NOMO-1 (cell line): Measurements from ENCODE around the gene ARMH3.

Source experiments
- DNase-seq, 2 experiments: peaks; one replicate each; lab custom pipeline; 2025; ENCODE audit not compliant: unreplicated experiment in 2 of 2; lab: John Stamatoyannopoulos, UW

ARMH3 gene

GRCh38 chr10:101952191-101952590, 103.8 kb downstream of the ARMH3 start:
- DNase-seq = peak in 1 of 2 experiments; percentile 25

GRCh38 chr10:101950213-101950612, 105.8 kb downstream of the ARMH3 start:
- DNase-seq = no peak

GRCh38 chr10:101941871-101942270, 114.1 kb downstream of the ARMH3 start:
- DNase-seq = no peak

- no peak for DNase-seq
Measured at GRCh38 chr10:101940916-101941315, 115.1 kb downstream of the ARMH3 start.

- no peak for DNase-seq
Measured at GRCh38 chr10:101939729-101940128, 116.2 kb downstream of the ARMH3 start.

- DNase-seq = peak; percentile 46 to 65
Measured at GRCh38 chr10:101939008-101939648, 116.8 kb downstream of the ARMH3 start.

- DNase-seq = peak; percentile 58 to 59
Measured at GRCh38 chr10:101938305-101939007, 117.5 kb downstream of the ARMH3 start.

GRCh38 chr10:101935431-101935830, 120.5 kb downstream of the ARMH3 start:
- DNase-seq = no peak

GRCh38 chr10:101934686-101935305, 121.2 kb downstream of the ARMH3 start:
- no peak for DNase-seq

GRCh38 chr10:101933976-101934375, 122.0 kb downstream of the ARMH3 start:
- no peak for DNase-seq

GRCh38 chr10:101932183-101932582, 123.8 kb downstream of the ARMH3 start:
- no peak for DNase-seq

- DNase-seq = no peak
Measured at GRCh38 chr10:101925027-101925426, 130.9 kb downstream of the ARMH3 start.

- no peak for DNase-seq
Measured at GRCh38 chr10:101923256-101923655, 132.7 kb downstream of the ARMH3 start.

GRCh38 chr10:101922846-101923245, 133.1 kb downstream of the ARMH3 start:
- DNase-seq = no peak

GRCh38 chr10:101920546-101920945, 135.4 kb downstream of the ARMH3 start:
- peak; percentile 55 to 81 for DNase-seq

GRCh38 chr10:101919026-101919770, 136.8 kb downstream of the ARMH3 start:
- no peak for DNase-seq

- no peak for DNase-seq
Measured at GRCh38 chr10:101912561-101913179, 143.3 kb downstream of the ARMH3 start.

- DNase-seq = peak in 1 of 2 experiments; percentile 11
Measured at GRCh38 chr10:101906586-101907183, 149.3 kb downstream of the ARMH3 start.

GRCh38 chr10:101905251-101905650, 150.7 kb downstream of the ARMH3 start:
- DNase-seq = no peak

GRCh38 chr10:101903827-101904550, 152.0 kb downstream of the ARMH3 start:
- DNase-seq = no peak
